Measurements from ENCODE around the gene NFKBIB. TPM values are rescaled to one million over a fixed set of nuclear protein-coding genes. Genes with fewer than 3 reads are reported as not detected.

NFKBIB gene
- total and polyA plus RNA-seq, 2 of the 13 experiments (the other 11 are each of a cell fraction or from before 2014, with no cell fraction given): 8.6 to 14.9 TPM

DNA sequence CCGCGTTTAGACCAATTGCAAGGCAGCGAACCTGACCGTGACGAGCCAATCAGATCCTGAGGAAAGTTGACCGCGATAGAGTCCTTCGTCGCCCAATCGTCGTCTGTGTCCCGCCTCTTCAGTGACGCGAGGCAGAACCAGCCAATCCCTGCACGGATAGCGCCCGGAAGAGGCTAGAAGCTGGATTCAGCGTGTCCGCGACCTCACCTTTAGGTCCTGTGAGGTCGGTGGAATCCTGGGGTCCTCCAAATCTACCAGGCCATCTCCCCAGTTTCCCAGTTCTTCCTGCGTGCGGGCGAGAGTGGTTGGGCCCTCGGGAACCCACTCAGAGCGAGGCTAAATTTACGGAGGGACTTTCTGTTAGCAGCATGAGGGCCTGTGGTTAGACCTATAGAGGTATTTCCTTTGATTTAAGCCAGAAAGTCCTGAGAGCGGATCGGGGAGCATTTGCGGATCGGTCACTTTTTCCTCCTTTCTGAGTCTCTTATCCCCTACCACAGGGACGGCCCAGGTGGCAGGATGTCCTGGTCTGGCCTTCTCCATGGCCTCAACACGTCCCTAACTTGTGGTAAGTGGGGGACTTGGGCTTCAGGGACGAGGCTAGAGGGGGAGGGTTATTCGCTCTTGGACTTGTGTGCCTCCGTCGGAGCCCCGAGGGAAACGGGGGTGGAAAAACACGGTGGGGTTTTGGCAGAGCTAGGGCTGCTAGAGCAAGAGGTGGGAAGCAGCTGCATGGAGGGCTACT lies 31.2 kb downstream of the NFKBIB start, which contains the start of gene MRPS12 (continued):
- TF ChIP-seq, protein P1, sequence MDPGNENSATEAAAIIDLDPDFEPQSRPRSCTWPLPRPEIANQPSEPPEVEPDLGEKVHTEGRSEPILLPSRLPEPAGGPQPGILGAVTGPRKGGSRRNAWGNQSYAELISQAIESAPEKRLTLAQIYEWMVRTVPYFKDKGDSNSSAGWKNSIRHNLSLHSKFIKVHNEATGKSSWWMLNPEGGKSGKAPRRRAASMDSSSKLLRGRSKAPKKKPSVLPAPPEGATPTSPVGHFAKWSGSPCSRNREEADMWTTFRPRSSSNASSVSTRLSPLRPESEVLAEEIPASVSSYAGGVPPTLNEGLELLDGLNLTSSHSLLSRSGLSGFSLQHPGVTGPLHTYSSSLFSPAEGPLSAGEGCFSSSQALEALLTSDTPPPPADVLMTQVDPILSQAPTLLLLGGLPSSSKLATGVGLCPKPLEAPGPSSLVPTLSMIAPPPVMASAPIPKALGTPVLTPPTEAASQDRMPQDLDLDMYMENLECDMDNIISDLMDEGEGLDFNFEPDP (CRISPR knock-in tag; conservative IDR thresholded peaks at IDR 0.05): no peak
- TF ChIP-seq ZNF333 (CRISPR knock-in tag; IDR thresholded peaks at IDR 0.05; ENCODE audit: borderline replicate concordance) (peak; percentile 53; the same call in 1 of the 2 replicates), EP300 (IDR thresholded peaks at IDR 0.05; ENCODE audit: low read depth in 2 of 2, low read length in 2 of 2) (no peak), EP300 (CRISPR knock-in tag; IDR thresholded peaks at IDR 0.05; ENCODE audit: borderline replicate concordance) (no peak), FOXA1 (IDR thresholded peaks at IDR 0.05) (no peak), FOXA1 (CRISPR knock-in tag; IDR thresholded peaks at IDR 0.05) (no peak), GPN1 (CRISPR knock-in tag; IDR thresholded peaks at IDR 0.05; ENCODE audit: borderline replicate concordance) (no peak), PAWR (CRISPR knock-in tag; IDR thresholded peaks at IDR 0.05; ENCODE audit: borderline replicate concordance) (no peak), ATAD3A (CRISPR knock-in tag; IDR thresholded peaks at IDR 0.05) (no peak), CCDC6 (CRISPR knock-in tag; IDR thresholded peaks at IDR 0.05) (no peak), ZNF138 (CRISPR knock-in tag; IDR thresholded peaks at IDR 0.05; ENCODE audit: low read depth) (no peak), ZNF747 (CRISPR knock-in tag; IDR thresholded peaks at IDR 0.05; ENCODE audit: borderline replicate concordance) (no peak), HNF4G (IDR thresholded peaks at IDR 0.05; ENCODE audit: borderline replicate concordance, low read depth, low read length) (no peak), HNF4G (CRISPR knock-in tag; IDR thresholded peaks at IDR 0.05; ENCODE audit: borderline replicate concordance, low read depth) (no peak), ZNF343 (CRISPR knock-in tag; IDR thresholded peaks at IDR 0.05) (no peak), ZNF547 (CRISPR knock-in tag; IDR thresholded peaks at IDR 0.05) (no peak), TBX3 (IDR thresholded peaks at IDR 0.05; ENCODE audit: borderline replicate concordance) (no peak), ZBTB21 (CRISPR knock-in tag; IDR thresholded peaks at IDR 0.05) (no peak)
- TF ChIP-seq, protein P2, sequence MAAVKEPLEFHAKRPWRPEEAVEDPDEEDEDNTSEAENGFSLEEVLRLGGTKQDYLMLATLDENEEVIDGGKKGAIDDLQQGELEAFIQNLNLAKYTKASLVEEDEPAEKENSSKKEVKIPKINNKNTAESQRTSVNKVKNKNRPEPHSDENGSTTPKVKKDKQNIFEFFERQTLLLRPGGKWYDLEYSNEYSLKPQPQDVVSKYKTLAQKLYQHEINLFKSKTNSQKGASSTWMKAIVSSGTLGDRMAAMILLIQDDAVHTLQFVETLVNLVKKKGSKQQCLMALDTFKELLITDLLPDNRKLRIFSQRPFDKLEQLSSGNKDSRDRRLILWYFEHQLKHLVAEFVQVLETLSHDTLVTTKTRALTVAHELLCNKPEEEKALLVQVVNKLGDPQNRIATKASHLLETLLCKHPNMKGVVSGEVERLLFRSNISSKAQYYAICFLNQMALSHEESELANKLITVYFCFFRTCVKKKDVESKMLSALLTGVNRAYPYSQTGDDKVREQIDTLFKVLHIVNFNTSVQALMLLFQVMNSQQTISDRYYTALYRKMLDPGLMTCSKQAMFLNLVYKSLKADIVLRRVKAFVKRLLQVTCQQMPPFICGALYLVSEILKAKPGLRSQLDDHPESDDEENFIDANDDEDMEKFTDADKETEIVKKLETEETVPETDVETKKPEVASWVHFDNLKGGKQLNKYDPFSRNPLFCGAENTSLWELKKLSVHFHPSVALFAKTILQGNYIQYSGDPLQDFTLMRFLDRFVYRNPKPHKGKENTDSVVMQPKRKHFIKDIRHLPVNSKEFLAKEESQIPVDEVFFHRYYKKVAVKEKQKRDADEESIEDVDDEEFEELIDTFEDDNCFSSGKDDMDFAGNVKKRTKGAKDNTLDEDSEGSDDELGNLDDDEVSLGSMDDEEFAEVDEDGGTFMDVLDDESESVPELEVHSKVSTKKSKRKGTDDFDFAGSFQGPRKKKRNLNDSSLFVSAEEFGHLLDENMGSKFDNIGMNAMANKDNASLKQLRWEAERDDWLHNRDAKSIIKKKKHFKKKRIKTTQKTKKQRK (IDR thresholded peaks at IDR 0.05; ENCODE audit: low read length): peak; percentile 9; the same call in 1 of the 2 replicates
- TF ChIP-seq, protein P3, sequence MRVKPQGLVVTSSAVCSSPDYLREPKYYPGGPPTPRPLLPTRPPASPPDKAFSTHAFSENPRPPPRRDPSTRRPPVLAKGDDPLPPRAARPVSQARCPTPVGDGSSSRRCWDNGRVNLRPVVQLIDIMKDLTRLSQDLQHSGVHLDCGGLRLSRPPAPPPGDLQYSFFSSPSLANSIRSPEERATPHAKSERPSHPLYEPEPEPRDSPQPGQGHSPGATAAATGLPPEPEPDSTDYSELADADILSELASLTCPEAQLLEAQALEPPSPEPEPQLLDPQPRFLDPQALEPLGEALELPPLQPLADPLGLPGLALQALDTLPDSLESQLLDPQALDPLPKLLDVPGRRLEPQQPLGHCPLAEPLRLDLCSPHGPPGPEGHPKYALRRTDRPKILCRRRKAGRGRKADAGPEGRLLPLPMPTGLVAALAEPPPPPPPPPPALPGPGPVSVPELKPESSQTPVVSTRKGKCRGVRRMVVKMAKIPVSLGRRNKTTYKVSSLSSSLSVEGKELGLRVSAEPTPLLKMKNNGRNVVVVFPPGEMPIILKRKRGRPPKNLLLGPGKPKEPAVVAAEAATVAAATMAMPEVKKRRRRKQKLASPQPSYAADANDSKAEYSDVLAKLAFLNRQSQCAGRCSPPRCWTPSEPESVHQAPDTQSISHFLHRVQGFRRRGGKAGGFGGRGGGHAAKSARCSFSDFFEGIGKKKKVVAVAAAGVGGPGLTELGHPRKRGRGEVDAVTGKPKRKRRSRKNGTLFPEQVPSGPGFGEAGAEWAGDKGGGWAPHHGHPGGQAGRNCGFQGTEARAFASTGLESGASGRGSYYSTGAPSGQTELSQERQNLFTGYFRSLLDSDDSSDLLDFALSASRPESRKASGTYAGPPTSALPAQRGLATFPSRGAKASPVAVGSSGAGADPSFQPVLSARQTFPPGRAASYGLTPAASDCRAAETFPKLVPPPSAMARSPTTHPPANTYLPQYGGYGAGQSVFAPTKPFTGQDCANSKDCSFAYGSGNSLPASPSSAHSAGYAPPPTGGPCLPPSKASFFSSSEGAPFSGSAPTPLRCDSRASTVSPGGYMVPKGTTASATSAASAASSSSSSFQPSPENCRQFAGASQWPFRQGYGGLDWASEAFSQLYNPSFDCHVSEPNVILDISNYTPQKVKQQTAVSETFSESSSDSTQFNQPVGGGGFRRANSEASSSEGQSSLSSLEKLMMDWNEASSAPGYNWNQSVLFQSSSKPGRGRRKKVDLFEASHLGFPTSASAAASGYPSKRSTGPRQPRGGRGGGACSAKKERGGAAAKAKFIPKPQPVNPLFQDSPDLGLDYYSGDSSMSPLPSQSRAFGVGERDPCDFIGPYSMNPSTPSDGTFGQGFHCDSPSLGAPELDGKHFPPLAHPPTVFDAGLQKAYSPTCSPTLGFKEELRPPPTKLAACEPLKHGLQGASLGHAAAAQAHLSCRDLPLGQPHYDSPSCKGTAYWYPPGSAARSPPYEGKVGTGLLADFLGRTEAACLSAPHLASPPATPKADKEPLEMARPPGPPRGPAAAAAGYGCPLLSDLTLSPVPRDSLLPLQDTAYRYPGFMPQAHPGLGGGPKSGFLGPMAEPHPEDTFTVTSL (CRISPR knock-in tag; IDR thresholded peaks at IDR 0.05; ENCODE audit: borderline replicate concordance): no peak
